Muscle of leg (tissue), 11 donors: ENCODE measurements around the gene JAKMIP1. TPM values are rescaled to one million over a fixed set of nuclear protein-coding genes. Genes with fewer than 3 reads are reported as not detected.
"Not testable (repeated sequence)": the region's sequence is repeated elsewhere in the genome, so short reads cannot be mapped to it uniquely, and the experiment has no call there.

Experiments
- DNase-seq: peaks from one replicate; pipeline ENCODE4 v3.0.0; 2013
- H3K27ac ChIP-seq: one replicate; pipeline ENCODE4 v1.5.1; 2013; ENCODE audit warnings: mild to moderate bottlenecking, low read length, control low read depth
- H3K27me3 ChIP-seq: one replicate; pipeline ENCODE4 v1.6.1; 2013; ENCODE audit warnings: low read length; ENCODE audit not compliant: control insufficient read depth, insufficient read depth
- H3K36me3 ChIP-seq: one replicate; pipeline ENCODE4 v1.6.1; 2013; ENCODE audit warnings: low read length; ENCODE audit not compliant: control insufficient read depth, insufficient read depth
- H3K4me1 ChIP-seq: one replicate; pipeline ENCODE4 v1.6.1; 2013; ENCODE audit warnings: low read length; ENCODE audit not compliant: control insufficient read depth, insufficient read depth
- H3K4me3 ChIP-seq: one replicate; pipeline ENCODE4 v1.5.1; 2013; ENCODE audit warnings: low read length, control low read depth
- H3K9me3 ChIP-seq: replicated peaks from 2 replicates; pipeline ENCODE4 v1.6.1; 2013; ENCODE audit warnings: low read depth, low read length; ENCODE audit not compliant: control insufficient read depth
- WGBS: methylation state at CpG from one replicate; pipeline ENCODE4 v1.1.5; 2013; ENCODE audit warnings: missing lambda C conversion rate; ENCODE audit not compliant: insufficient coverage; 5-methylcytosine and 5-hydroxymethylcytosine counted together
- polyA plus RNA-seq, 8 donors: library from polyadenylated mRNA; unstranded; fragments of 120-200 nt; gene quantifications; one replicate each; pipeline versions ENCODE4 v1.2.1 to v1.2.3, GENCODE V29; 2013; ENCODE audit warnings: inconsistent platforms in 1 of 8, low replicate concordance in 1 of 8; ENCODE audit not compliant: insufficient read length in 8 of 8, insufficient read depth in 1 of 8
- total RNA-seq: library from RNA; stranded (reverse); fragments of 120-200 nt; gene quantifications from one replicate; pipeline ENCODE4 v1.2.4, GENCODE V29; 2013

Gene JAKMIP1
- total and polyA plus RNA-seq, 9 donors: 0.04 to 0.39 TPM; not detected in 7

- peaks cover 2% of the 10 kb centered on the region for H3K4me1 ChIP-seq
- H3K27me3 ChIP-seq: peaks cover 37% of the 10 kb centered on the region
- H3K36me3 ChIP-seq: no peaks in the 10 kb centered on the region
- no peaks in the 10 kb centered on the region for H3K9me3 ChIP-seq
- WGBS: 77% methylated on average over 16 of the region's 19 CpGs
- no peak for DNase-seq
- no peak overlapping the region for H3K4me3 ChIP-seq
- H3K27ac ChIP-seq: no peak overlapping the region
Observed at GRCh38 chr4:6008766-6009385, 191.5 kb downstream of the JAKMIP1 start.

- Histone ChIP-seq H3K4me1 (peaks cover 2% of the 10 kb centered on the region), H3K27me3 (peaks cover 37% of the 10 kb centered on the region)
- 9% methylated on average over 54 of the region's 54 CpGs for WGBS
Observed at GRCh38 chr4:6008092-6008551, 192.2 kb downstream of the JAKMIP1 start.

DNA sequence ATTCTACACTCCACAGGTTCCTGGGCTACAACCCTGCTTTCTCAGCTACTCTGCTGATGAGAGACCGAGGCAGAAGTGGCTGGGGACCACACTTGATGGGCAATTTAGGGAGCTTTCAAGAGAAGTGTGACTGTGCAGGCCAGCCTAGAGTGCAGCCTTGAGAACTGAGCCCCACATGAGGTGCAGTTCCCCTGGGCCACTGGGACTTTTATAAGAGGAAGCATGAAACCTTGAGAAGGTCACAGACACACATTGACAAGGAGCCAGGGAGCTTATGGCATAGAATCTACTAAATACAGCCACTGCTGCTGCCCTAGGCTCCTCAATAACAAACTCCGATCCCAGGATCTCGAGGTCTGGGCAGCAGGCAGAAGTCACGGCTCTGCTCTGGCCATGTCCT is 195.2 kb downstream of the JAKMIP1 start:
- Histone ChIP-seq H3K27ac (no peak overlapping the region), H3K9me3 (no peaks in the 10 kb centered on the region), H3K27me3 (peaks cover 37% of the 10 kb centered on the region), H3K4me3 (no peak overlapping the region), H3K4me1 (no peaks in the 10 kb centered on the region), H3K36me3 (no peaks in the 10 kb centered on the region)
- 77% methylated on average over 4 of the region's 4 CpGs for WGBS
- no peak for DNase-seq

More at GRCh38 chr4:6008092-6008551, 192.2 kb downstream of the JAKMIP1 start:
- no peak overlapping the region for H3K27ac ChIP-seq
- no peak for DNase-seq
- no peaks in the 10 kb centered on the region for H3K9me3 ChIP-seq
- no peak overlapping the region for H3K4me3 ChIP-seq
- no peaks in the 10 kb centered on the region for H3K36me3 ChIP-seq

DNA sequence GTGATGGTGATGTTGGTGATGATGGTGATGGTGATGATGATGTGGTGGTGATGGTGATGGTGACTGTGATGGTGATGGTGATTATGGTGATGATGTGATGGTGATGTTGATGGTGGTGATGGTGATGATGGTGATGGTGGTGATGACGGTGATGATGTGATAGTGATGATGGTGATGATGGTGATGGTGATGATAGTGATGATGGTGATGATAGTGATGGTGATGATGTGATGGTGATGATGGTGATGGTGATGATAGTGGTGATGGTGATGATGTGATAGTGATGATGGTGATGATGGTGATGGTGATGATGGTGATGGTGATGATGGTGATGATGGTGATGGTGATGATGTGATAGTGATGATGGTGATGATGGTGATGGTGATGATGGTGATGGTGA is 196.9 kb downstream of the JAKMIP1 start:
- H3K4me1 ChIP-seq, H3K4me3 ChIP-seq, H3K36me3 ChIP-seq, H3K9me3 ChIP-seq, DNase-seq, H3K27ac ChIP-seq: not testable (repeated sequence)
- 76% methylated on average over 1 of the region's 1 CpG for WGBS
- peaks cover 30% of the 10 kb centered on the region for H3K27me3 ChIP-seq

DNA sequence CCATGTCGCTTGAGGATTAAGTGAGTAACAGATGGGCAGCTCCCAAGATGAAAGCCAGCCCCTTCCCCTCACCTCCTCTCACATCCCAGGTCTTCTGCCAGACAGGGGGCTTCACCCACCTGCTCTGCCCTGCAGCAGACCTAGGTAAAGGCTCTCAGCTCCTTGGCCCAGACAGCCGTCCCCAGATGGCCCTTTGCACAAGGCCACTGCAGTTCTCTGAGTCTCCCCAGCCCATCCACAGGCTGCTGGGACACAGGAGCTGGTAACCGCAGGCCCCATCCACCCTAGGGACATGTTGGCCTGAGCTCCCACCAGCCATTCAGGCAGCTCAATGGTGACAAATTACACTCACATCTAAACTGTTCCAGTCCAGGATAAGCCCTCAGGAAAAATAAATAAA is 197.4 kb downstream of the JAKMIP1 start:
- no peaks in the 10 kb centered on the region for H3K4me1 ChIP-seq
- H3K27me3 ChIP-seq: peaks cover 28% of the 10 kb centered on the region
- WGBS: 57% methylated on average over 2 of the region's 3 CpGs
- H3K4me3 ChIP-seq: no peak overlapping the region
- DNase-seq: no peak
- no peaks in the 10 kb centered on the region for H3K9me3 ChIP-seq
- H3K27ac ChIP-seq: no peak overlapping the region
- H3K36me3 ChIP-seq: no peaks in the 10 kb centered on the region

GRCh38 chr4:6002492-6002833 is 197.9 kb downstream of the JAKMIP1 start:
- no peaks in the 10 kb centered on the region for H3K36me3 ChIP-seq
- whole genome bisulfite sequencing: 86% methylated on average over 4 of the region's 5 CpGs
- no peaks in the 10 kb centered on the region for H3K4me1 ChIP-seq
- no peak for DNase-seq
- peaks cover 24% of the 10 kb centered on the region for H3K27me3 ChIP-seq
- no peaks in the 10 kb centered on the region for H3K9me3 ChIP-seq
- no peak overlapping the region for H3K27ac ChIP-seq
- no peak overlapping the region for H3K4me3 ChIP-seq

- WGBS: 57% methylated on average over 6 of the region's 6 CpGs
- peaks cover 19% of the 10 kb centered on the region for H3K27me3 ChIP-seq
- no peak for DNase-seq
- no peaks in the 10 kb centered on the region for H3K9me3 ChIP-seq
- H3K36me3 ChIP-seq: no peaks in the 10 kb centered on the region
- no peaks in the 10 kb centered on the region for H3K4me1 ChIP-seq
- no peak overlapping the region for H3K27ac ChIP-seq
- no peak overlapping the region for H3K4me3 ChIP-seq
Observed at GRCh38 chr4:6001680-6002491, 198.5 kb downstream of the JAKMIP1 start.

DNA sequence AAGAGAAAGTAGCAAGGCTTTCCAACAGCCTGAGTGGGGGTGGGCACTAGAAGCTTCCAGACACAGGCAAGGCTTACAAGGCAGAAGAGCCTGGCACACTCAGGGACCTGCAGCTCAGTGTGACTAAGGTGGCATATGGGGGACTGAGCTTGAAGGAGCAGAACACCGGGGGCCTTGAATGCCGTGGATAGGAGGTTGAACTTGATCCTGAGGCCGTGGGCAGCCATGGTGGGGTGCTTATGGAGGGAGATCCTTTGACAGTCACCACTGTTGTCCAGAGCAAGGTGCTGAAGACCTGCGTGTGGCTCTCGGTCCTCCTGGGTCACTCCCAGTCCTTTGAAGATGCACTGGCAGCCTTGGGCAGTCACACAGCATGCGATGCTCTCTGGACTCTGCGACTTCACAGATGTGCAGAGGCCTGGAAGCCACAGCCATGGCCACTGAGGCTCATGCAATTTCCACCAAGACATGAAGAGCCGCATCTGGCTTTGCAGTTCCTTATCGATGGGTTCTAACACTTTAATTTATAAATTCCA is 200.5 kb downstream of the JAKMIP1 start:
- 70% methylated on average over 8 of the region's 9 CpGs for WGBS
- no peak for DNase-seq
- Histone ChIP-seq H3K4me3 (no peak overlapping the region), H3K27me3 (peaks cover 8% of the 10 kb centered on the region), H3K27ac (no peak overlapping the region), H3K36me3 (no peaks in the 10 kb centered on the region), H3K9me3 (no peaks in the 10 kb centered on the region), H3K4me1 (peaks cover 2% of the 10 kb centered on the region)

- H3K4me3 ChIP-seq: no peak overlapping the region
- H3K4me1 ChIP-seq: peaks cover 2% of the 10 kb centered on the region
- H3K36me3 ChIP-seq: no peaks in the 10 kb centered on the region
- WGBS: 98% methylated on average over 4 of the region's 6 CpGs
- H3K27me3 ChIP-seq: peaks cover 8% of the 10 kb centered on the region
- no peak overlapping the region for H3K27ac ChIP-seq
- no peaks in the 10 kb centered on the region for H3K9me3 ChIP-seq
- DNase-seq: no peak
Observed at GRCh38 chr4:5999356-5999755, 201.0 kb downstream of the JAKMIP1 start.

- 3% methylated on average over 9 of the region's 9 CpGs for WGBS
- H3K27me3 ChIP-seq: peaks cover 8% of the 10 kb centered on the region
- peaks cover 2% of the 10 kb centered on the region for H3K4me1 ChIP-seq
- peak; percentile 65 for DNase-seq
- no peak overlapping the region for H3K27ac ChIP-seq
- no peak overlapping the region for H3K4me3 ChIP-seq
- no peaks in the 10 kb centered on the region for H3K9me3 ChIP-seq
- no peaks in the 10 kb centered on the region for H3K36me3 ChIP-seq
Observed at GRCh38 chr4:5998333-5998936, 201.9 kb downstream of the JAKMIP1 start.
